Activated CD8-positive, alpha-beta memory T cell treated with anti-CD3 and anti-CD28 coated beads, Interleukin-2, amount 50 U/mL, for 48 hours (primary cell): Measurements from ENCODE around the gene RAB23.

Source experiments
- DNase-seq: peaks from one replicate; pipeline ENCODE4 v3.0.0-alpha.2; 2020

The RAB23 gene

GRCh38 chr6:57177545-57178265 is 44.4 kb downstream of the RAB23 start:
- DNase-seq: no peak

GRCh38 chr6:57174511-57174907 is 47.6 kb downstream of the RAB23 start:
- DNase-seq: no peak

- DNase-seq: no peak
Measured at GRCh38 chr6:57173886-57174510, 48.1 kb downstream of the RAB23 start.

GRCh38 chr6:57173056-57173885 is 48.8 kb downstream of the RAB23 start:
- peak; percentile 62 for DNase-seq

- DNase-seq: peak; percentile 93
Measured at GRCh38 chr6:57172136-57173055, 49.7 kb downstream of the RAB23 start, which contains the start of gene BAG2. Gene BAG2 (plus strand): TSS chr6:57172326. CDS start chr6:57172698, 372 bp downstream.

GRCh38 chr6:57165080-57165479 is 57.0 kb downstream of the RAB23 start:
- no peak for DNase-seq

- DNase-seq: no peak
Measured at GRCh38 chr6:57163956-57164355, 58.2 kb downstream of the RAB23 start.

GRCh38 chr6:57162516-57162915 is 59.6 kb downstream of the RAB23 start:
- DNase-seq: no peak

GRCh38 chr6:57162028-57162427 is 60.1 kb downstream of the RAB23 start:
- no peak for DNase-seq

- no peak for DNase-seq
Measured at GRCh38 chr6:57159127-57159526, 63.0 kb downstream of the RAB23 start.

GRCh38 chr6:57158658-57159057 is 63.4 kb downstream of the RAB23 start:
- no peak for DNase-seq

GRCh38 chr6:57147955-57148858 is 73.9 kb downstream of the RAB23 start:
- no peak for DNase-seq

GRCh38 chr6:57147401-57147800 is 74.7 kb downstream of the RAB23 start:
- DNase-seq: no peak

- no peak for DNase-seq
Measured at GRCh38 chr6:57143690-57144089, 78.4 kb downstream of the RAB23 start.

GRCh38 chr6:57142178-57142525 is 80.0 kb downstream of the RAB23 start:
- DNase-seq: no peak

- no peak for DNase-seq
Measured at GRCh38 chr6:57141451-57142177, 80.5 kb downstream of the RAB23 start.

GRCh38 chr6:57138026-57138425 is 84.1 kb downstream of the RAB23 start:
- no peak for DNase-seq

- DNase-seq: no peak
Measured at GRCh38 chr6:57137350-57137749, 84.8 kb downstream of the RAB23 start.
